ENCODE measurements around the gene APOA5. TPM values are rescaled to one million over a fixed set of nuclear protein-coding genes. Genes with fewer than 3 reads are reported as not detected.
A peak's percentile ranks its signal among the peaks of the same experiment; 100 is the strongest.

The APOA5 gene
- total and polyA plus RNA-seq, 2 donors (not counting 3 experiments of a cell fraction or from before 2014, with no cell fraction given), result not detected

DNA sequence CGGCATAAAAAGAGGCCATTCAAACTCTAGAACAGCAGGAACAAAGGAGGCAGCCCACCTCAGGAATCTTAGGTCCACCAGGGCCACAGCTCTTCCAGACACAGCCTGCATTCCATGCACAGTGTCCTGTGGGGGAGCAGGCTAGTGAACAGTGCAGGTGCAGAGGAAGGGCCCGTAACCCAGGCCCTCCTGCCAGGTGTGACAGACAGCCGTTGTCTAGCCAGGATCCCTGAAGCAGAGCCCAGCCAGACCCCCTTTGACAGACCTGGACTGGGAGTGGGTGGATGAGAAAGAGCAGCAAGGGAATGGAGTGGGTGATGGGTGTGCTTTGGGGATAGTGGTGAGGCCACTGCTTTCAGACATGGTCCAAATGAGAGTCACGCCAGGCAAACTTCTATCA is 2.7 kb downstream of the APOA5 start:
- no peaks in the 10 kb centered on the region for H3K9me3 ChIP-seq (replicated peaks; ENCODE audit: control insufficient read depth, insufficient read depth, low read length)
- dilution Hi-C loops (cut with MboI; ENCODE audit: extremely low pct_ligation_motif_present, low sequenced_read_pairs) (no loop called here), intact Hi-C loops (cut with micrococcal nuclease) (loop anchor here (1.0 to 5.0 kb wide), 2 partner anchors 17 to 538 kb away; partner anchors contain the start of genes BUD13 and CEP164)
- CTCF ChIA-PET, result interaction anchor here (1.0 to 6.2 kb wide), 6 partner anchors 47 to 439 kb away, joined by 3 to 272 read pairs (median 45); partner anchors contain the start of genes APOA1 and PAFAH1B2
- H3K27me3 ChIP-seq (ENCODE audit: control insufficient read depth in 2 of 2, insufficient read depth in 2 of 2, low read length in 2 of 2), result no peaks in the 10 kb centered on the region
- H3K4me1 ChIP-seq (ENCODE audit: control insufficient read depth, extremely low read depth, insufficient read depth, low read length), result peaks cover 13% of the 10 kb centered on the region
- no TSS peak for BruUV-seq (replicated peaks)
- no peak overlapping the region for H3K27ac ChIP-seq (ENCODE audit: insufficient read depth, low read depth, low read length)
- DNase-seq (ENCODE audit: low read depth, low spot score) (no peak), FAIRE-seq (no peak)
- no peak overlapping the region for H2AFZ ChIP-seq (ENCODE audit: low read depth, low read length)
- peaks cover 13 to 16% of the 10 kb centered on the region in 2 experiments for H3K36me3 ChIP-seq (ENCODE audit: control insufficient read depth in 2 of 2, extremely low read depth in 1 of 2, insufficient read depth in 2 of 2, low read length in 2 of 2)
- H3K4me2 ChIP-seq (ENCODE audit: insufficient read depth, low read length), result no peak overlapping the region
- H3K4me3 ChIP-seq (replicated peaks in 1 of 3; ENCODE audit: insufficient read depth in 1 of 3, low read depth in 1 of 3, low read length in 3 of 3), result no peak overlapping the region
- POLR2A ChIA-PET, result no interaction called here
- no peak overlapping the region for H3K9ac ChIP-seq (replicated peaks; ENCODE audit: extremely low read depth, insufficient read depth, low read length)
- H4K20me1 ChIP-seq (replicated peaks; ENCODE audit: control insufficient read depth, extremely low read depth, insufficient read depth, low read length), result no peaks in the 10 kb centered on the region
- no peak for TF ChIP-seq POLR2A (IDR thresholded peaks at IDR 0.05; ENCODE audit: low read depth, low read length)
- TF ChIP-seq JUN (IDR thresholded peaks at IDR 0.05; ENCODE audit: borderline replicate concordance, insufficient read depth, insufficient read length, low read depth), result no peak
- H3K9me1 ChIP-seq (replicated peaks; ENCODE audit: control insufficient read depth, extremely low read depth, insufficient read depth, low read length), result no peaks in the 10 kb centered on the region
- H3K79me2 ChIP-seq (ENCODE audit: control insufficient read depth, insufficient read depth, low read length), result peaks cover 15% of the 10 kb centered on the region

DNA sequence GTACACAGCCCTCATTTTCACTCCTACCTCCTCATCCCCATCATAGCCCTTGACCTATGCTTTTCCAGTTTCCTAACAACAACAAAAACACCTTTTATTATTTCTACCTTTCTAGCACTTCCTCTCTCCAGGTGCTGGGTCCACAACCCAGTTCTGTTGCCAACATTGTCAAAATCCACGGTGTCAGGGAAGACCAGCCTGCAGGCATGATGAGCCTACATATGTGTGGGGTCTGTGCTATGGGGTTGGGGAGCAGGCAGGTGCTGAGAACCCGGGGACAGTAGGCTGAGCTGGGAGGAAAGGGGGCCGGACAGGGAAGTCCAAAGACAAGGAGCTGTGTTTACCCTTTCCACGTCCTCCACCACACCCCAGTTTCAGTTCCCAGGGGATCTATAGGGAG is 3.1 kb downstream of the APOA5 start:
- peak overlapping the region; percentile 52 for H3K27ac ChIP-seq (ENCODE audit: insufficient read depth, low read depth, low read length)
- intact Hi-C loops (cut with micrococcal nuclease) (loop anchor here (1.0 to 5.0 kb wide), 2 partner anchors 16 to 539 kb away; partner anchors contain the start of genes BUD13 and CEP164), dilution Hi-C loops (cut with MboI; ENCODE audit: extremely low pct_ligation_motif_present, low sequenced_read_pairs) (no loop called here)
- peaks cover 14 to 16% of the 10 kb centered on the region in 2 experiments for H3K36me3 ChIP-seq (ENCODE audit: control insufficient read depth in 2 of 2, extremely low read depth in 1 of 2, insufficient read depth in 2 of 2, low read length in 2 of 2)
- H3K9ac ChIP-seq (replicated peaks; ENCODE audit: extremely low read depth, insufficient read depth, low read length), result peak overlapping the region; percentile 88
- ChIA-PET CTCF (interaction anchor here (1.4 to 6.2 kb wide), 6 partner anchors 33 to 438 kb away, joined by 4 to 272 read pairs (median 20); partner anchors contain the start of gene APOA1), POLR2A (interaction anchor here (0.7 to 1.4 kb wide), 2 partner anchors 102 to 309 kb away, joined by 3 read pairs; partner anchors contain the start of gene SIK3)
- no peaks in the 10 kb centered on the region for H3K27me3 ChIP-seq (ENCODE audit: control insufficient read depth in 2 of 2, insufficient read depth in 2 of 2, low read length in 2 of 2)
- peaks cover 13% of the 10 kb centered on the region for H3K4me1 ChIP-seq (ENCODE audit: control insufficient read depth, extremely low read depth, insufficient read depth, low read length)
- BruUV-seq (replicated peaks), result no TSS peak
- TF ChIP-seq MYC (IDR thresholded peaks at IDR 0.05; ENCODE audit: low read depth, low read length) (no peak), GATA2 (IDR thresholded peaks at IDR 0.05; ENCODE audit: insufficient read depth, insufficient read length, low read depth, low read length) (no peak), POLR2A (IDR thresholded peaks at IDR 0.05; ENCODE audit: low read depth, low read length) (no peak)
- no peaks in the 10 kb centered on the region for H3K9me3 ChIP-seq (replicated peaks; ENCODE audit: control insufficient read depth, insufficient read depth, low read length)
- H4K20me1 ChIP-seq (replicated peaks; ENCODE audit: control insufficient read depth, extremely low read depth, insufficient read depth, low read length), result no peaks in the 10 kb centered on the region
- FAIRE-seq (no peak), DNase-seq (ENCODE audit: low read depth, low spot score) (no peak)
- no peaks in the 10 kb centered on the region for H3K9me1 ChIP-seq (replicated peaks; ENCODE audit: control insufficient read depth, extremely low read depth, insufficient read depth, low read length)
- H2AFZ ChIP-seq (ENCODE audit: low read depth, low read length), result peak overlapping the region; percentile 92
- H3K4me2 ChIP-seq (ENCODE audit: insufficient read depth, low read length), result peak overlapping the region; percentile 96
- peak overlapping the region; percentile 76 to 92 (median 88) for H3K4me3 ChIP-seq (replicated peaks in 1 of 3; ENCODE audit: insufficient read depth in 1 of 3, low read depth in 1 of 3, low read length in 3 of 3)
- H3K79me2 ChIP-seq (ENCODE audit: control insufficient read depth, insufficient read depth, low read length), result peaks cover 15% of the 10 kb centered on the region
